ENCODE results near the gene PTTG2.

The PTTG2 gene

DNA sequence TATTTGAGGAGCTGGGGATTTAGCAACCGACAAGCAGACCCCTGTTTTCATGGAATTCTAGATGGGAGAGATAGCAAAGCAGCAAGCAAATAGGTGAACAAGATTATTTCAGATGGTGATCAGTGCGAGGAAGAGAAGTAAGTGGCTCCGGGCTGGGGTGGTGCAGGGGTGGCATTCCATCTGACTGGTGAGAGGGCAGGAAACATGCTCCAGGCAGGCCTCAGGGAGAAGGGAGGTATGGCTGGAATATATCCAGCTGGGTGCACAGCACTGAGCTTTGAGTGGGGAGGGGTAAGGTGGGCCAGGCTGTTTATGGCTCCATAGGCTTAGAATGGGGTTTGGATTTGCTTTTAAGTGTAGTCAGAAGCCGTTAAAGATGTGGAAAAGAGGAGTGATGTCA is 21.2 kb downstream of the PTTG2 start:
- Histone ChIP-seq H3K79me1 (ENCODE audit: low read depth, low read length) (peaks cover 4% of the 10 kb centered on the region), H3K27ac (replicated peaks; ENCODE audit: low read length) (no peak overlapping the region), H3K9ac (ENCODE audit: low read depth, low read length, poor library complexity) (no peak overlapping the region), H3K4ac (ENCODE audit: low read length) (no peak overlapping the region), H2BK12ac (ENCODE audit: low read length) (no peak overlapping the region), H3K14ac (ENCODE audit: low read length) (no peak overlapping the region), H3K36me3 (replicated peaks in 1 of 2; ENCODE audit: control insufficient read depth in 2 of 2, insufficient read depth in 2 of 2, low read length in 2 of 2) (no peaks in the 10 kb centered on the region), H2AK5ac (ENCODE audit: low read depth, low read length) (no peak overlapping the region), H2BK5ac (ENCODE audit: low read length) (no peak overlapping the region), H3K4me3 (ENCODE audit: low read length in 2 of 2) (peak overlapping the region in 1 of 2 donors; percentile 30), H3K4me2 (ENCODE audit: insufficient read depth, low read length, poor library complexity, severe bottlenecking) (no peak overlapping the region), H4K91ac (ENCODE audit: low read depth, low read length, poor library complexity) (no peak overlapping the region), H2BK15ac (ENCODE audit: low read length) (no peak overlapping the region), H2AFZ (ENCODE audit: low read length) (no peak overlapping the region), H3K18ac (ENCODE audit: low read length) (no peak overlapping the region), H2BK120ac (ENCODE audit: low read depth, low read length) (no peak overlapping the region), H3K4me1 (ENCODE audit: control insufficient read depth in 2 of 2, insufficient read depth in 1 of 2, low read depth in 1 of 2, low read length in 2 of 2) (peaks cover 3 to 7% of the 10 kb centered on the region in 2 donors), H4K8ac (ENCODE audit: low read depth, low read length) (no peak overlapping the region), H3K9me3 (replicated peaks in 1 of 2; ENCODE audit: control insufficient read depth in 2 of 2, insufficient read depth in 1 of 2, low read depth in 1 of 2, low read length in 2 of 2) (no peaks in the 10 kb centered on the region), H3K27me3 (ENCODE audit: control insufficient read depth in 3 of 3, insufficient read depth in 3 of 3, low read depth in 1 of 3, low read length in 3 of 3) (no peaks in the 10 kb centered on the region), H3K23ac (ENCODE audit: low read depth, low read length, poor library complexity) (no peak overlapping the region)
- no peak for DNase-seq (ENCODE audit: low spot score)
- no CpG with 5 or more reads among the region's 4 CpGs for WGBS, 2 donors (ENCODE audit: extremely low coverage in 2 of 2, insufficient read length in 2 of 2, insufficient replicate concordance in 1 of 2)

- Histone ChIP-seq H3K27ac (replicated peaks; ENCODE audit: low read length) (no peak overlapping the region), H3K4ac (ENCODE audit: low read length) (no peak overlapping the region), H3K79me1 (ENCODE audit: low read depth, low read length) (peaks cover 6% of the 10 kb centered on the region), H3K23ac (ENCODE audit: low read depth, low read length, poor library complexity) (no peak overlapping the region), H3K4me1 (ENCODE audit: control insufficient read depth in 2 of 2, insufficient read depth in 1 of 2, low read depth in 1 of 2, low read length in 2 of 2) (peaks cover 3 to 7% of the 10 kb centered on the region in 2 donors), H3K18ac (ENCODE audit: low read length) (no peak overlapping the region), H3K9me3 (replicated peaks in 1 of 2; ENCODE audit: control insufficient read depth in 2 of 2, insufficient read depth in 1 of 2, low read depth in 1 of 2, low read length in 2 of 2) (no peaks in the 10 kb centered on the region), H2BK5ac (ENCODE audit: low read length) (no peak overlapping the region), H3K9ac (ENCODE audit: low read depth, low read length, poor library complexity) (no peak overlapping the region), H3K14ac (ENCODE audit: low read length) (no peak overlapping the region), H3K4me2 (ENCODE audit: insufficient read depth, low read length, poor library complexity, severe bottlenecking) (no peak overlapping the region), H4K91ac (ENCODE audit: low read depth, low read length, poor library complexity) (no peak overlapping the region), H2AFZ (ENCODE audit: low read length) (no peak overlapping the region), H3K36me3 (replicated peaks in 1 of 2; ENCODE audit: control insufficient read depth in 2 of 2, insufficient read depth in 2 of 2, low read length in 2 of 2) (no peaks in the 10 kb centered on the region), H2BK12ac (ENCODE audit: low read length) (no peak overlapping the region), H3K4me3 (ENCODE audit: low read length in 2 of 2) (no peak overlapping the region), H2BK120ac (ENCODE audit: low read depth, low read length) (no peak overlapping the region), H2BK15ac (ENCODE audit: low read length) (no peak overlapping the region), H4K8ac (ENCODE audit: low read depth, low read length) (no peak overlapping the region), H3K27me3 (ENCODE audit: control insufficient read depth in 3 of 3, insufficient read depth in 3 of 3, low read depth in 1 of 3, low read length in 3 of 3) (no peaks in the 10 kb centered on the region), H2AK5ac (ENCODE audit: low read depth, low read length) (no peak overlapping the region)
- no CpG with 5 or more reads among the region's 7 CpGs for whole genome bisulfite sequencing, 2 donors (ENCODE audit: extremely low coverage in 2 of 2, insufficient read length in 2 of 2, insufficient replicate concordance in 1 of 2)
- DNase-seq (ENCODE audit: low spot score): no peak
Measured at GRCh38 chr4:37981844-37982720, 21.9 kb downstream of the PTTG2 start.

GRCh38 chr4:37982736-37983135 is 22.5 kb downstream of the PTTG2 start:
- no peak overlapping the region for H3K4me2 ChIP-seq (ENCODE audit: insufficient read depth, low read length, poor library complexity, severe bottlenecking)
- peaks cover 3 to 7% of the 10 kb centered on the region in 2 donors for H3K4me1 ChIP-seq (ENCODE audit: control insufficient read depth in 2 of 2, insufficient read depth in 1 of 2, low read depth in 1 of 2, low read length in 2 of 2)
- H3K14ac ChIP-seq (ENCODE audit: low read length): no peak overlapping the region
- H4K91ac ChIP-seq (ENCODE audit: low read depth, low read length, poor library complexity): no peak overlapping the region
- no peak overlapping the region for H2BK12ac ChIP-seq (ENCODE audit: low read length)
- H3K9me3 ChIP-seq (replicated peaks in 1 of 2; ENCODE audit: control insufficient read depth in 2 of 2, insufficient read depth in 1 of 2, low read depth in 1 of 2, low read length in 2 of 2): no peaks in the 10 kb centered on the region
- WGBS, 2 donors (ENCODE audit: extremely low coverage in 2 of 2, insufficient read length in 2 of 2, insufficient replicate concordance in 1 of 2): no CpG with 5 or more reads among the region's 5 CpGs
- no peak for DNase-seq (ENCODE audit: low spot score)
- no peak overlapping the region for H2BK5ac ChIP-seq (ENCODE audit: low read length)
- H4K8ac ChIP-seq (ENCODE audit: low read depth, low read length): no peak overlapping the region
- H2AFZ ChIP-seq (ENCODE audit: low read length): no peak overlapping the region
- no peak overlapping the region for H2BK120ac ChIP-seq (ENCODE audit: low read depth, low read length)
- H3K9ac ChIP-seq (ENCODE audit: low read depth, low read length, poor library complexity): no peak overlapping the region
- no peaks in the 10 kb centered on the region for H3K27me3 ChIP-seq (ENCODE audit: control insufficient read depth in 3 of 3, insufficient read depth in 3 of 3, low read depth in 1 of 3, low read length in 3 of 3)
- no peak overlapping the region for H3K18ac ChIP-seq (ENCODE audit: low read length)
- no peak overlapping the region for H2BK15ac ChIP-seq (ENCODE audit: low read length)
- no peak overlapping the region for H3K4ac ChIP-seq (ENCODE audit: low read length)
- no peak overlapping the region for H3K23ac ChIP-seq (ENCODE audit: low read depth, low read length, poor library complexity)
- no peak overlapping the region for H3K27ac ChIP-seq (replicated peaks; ENCODE audit: low read length)
- peaks cover 5% of the 10 kb centered on the region for H3K79me1 ChIP-seq (ENCODE audit: low read depth, low read length)
- no peaks in the 10 kb centered on the region for H3K36me3 ChIP-seq (replicated peaks in 1 of 2; ENCODE audit: control insufficient read depth in 2 of 2, insufficient read depth in 2 of 2, low read length in 2 of 2)
- H2AK5ac ChIP-seq (ENCODE audit: low read depth, low read length): no peak overlapping the region
- no peak overlapping the region for H3K4me3 ChIP-seq (ENCODE audit: low read length in 2 of 2)

DNA sequence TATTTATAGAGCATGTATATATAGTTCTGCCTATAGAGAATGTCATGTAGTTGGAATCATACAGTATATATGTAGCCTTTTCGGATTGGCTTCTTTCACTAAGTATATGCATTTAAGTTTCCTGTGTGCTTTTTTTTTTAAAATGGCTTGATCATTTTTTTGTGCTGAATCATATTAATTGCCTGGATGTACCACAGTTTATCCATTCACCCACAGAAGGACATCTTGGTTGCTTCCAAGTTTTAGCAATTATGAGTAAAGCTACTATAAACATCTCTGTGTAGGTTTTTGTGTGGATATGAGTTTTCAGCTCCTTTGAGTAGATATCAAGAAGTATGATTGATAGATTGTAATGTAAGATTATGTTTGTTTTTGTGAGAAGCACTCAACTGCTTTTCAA is 23.8 kb downstream of the PTTG2 start:
- peaks cover 5% of the 10 kb centered on the region for H3K79me1 ChIP-seq (ENCODE audit: low read depth, low read length)
- DNase-seq (ENCODE audit: low spot score): no peak
- no peak overlapping the region for H3K4me2 ChIP-seq (ENCODE audit: insufficient read depth, low read length, poor library complexity, severe bottlenecking)
- no peaks in the 10 kb centered on the region for H3K27me3 ChIP-seq (ENCODE audit: control insufficient read depth in 3 of 3, insufficient read depth in 3 of 3, low read depth in 1 of 3, low read length in 3 of 3)
- H2BK15ac ChIP-seq (ENCODE audit: low read length): no peak overlapping the region
- no CpG with 5 or more reads among the region's 1 CpG for WGBS, 2 donors (ENCODE audit: extremely low coverage in 2 of 2, insufficient read length in 2 of 2, insufficient replicate concordance in 1 of 2)
- H3K14ac ChIP-seq (ENCODE audit: low read length): no peak overlapping the region
- no peak overlapping the region for H3K27ac ChIP-seq (replicated peaks; ENCODE audit: low read length)
- H3K23ac ChIP-seq (ENCODE audit: low read depth, low read length, poor library complexity): no peak overlapping the region
- no peak overlapping the region for H4K91ac ChIP-seq (ENCODE audit: low read depth, low read length, poor library complexity)
- no peak overlapping the region for H4K8ac ChIP-seq (ENCODE audit: low read depth, low read length)
- no peaks in the 10 kb centered on the region for H3K36me3 ChIP-seq (replicated peaks in 1 of 2; ENCODE audit: control insufficient read depth in 2 of 2, insufficient read depth in 2 of 2, low read length in 2 of 2)
- no peak overlapping the region for H3K18ac ChIP-seq (ENCODE audit: low read length)
- no peak overlapping the region for H2BK12ac ChIP-seq (ENCODE audit: low read length)
- H2AK5ac ChIP-seq (ENCODE audit: low read depth, low read length): no peak overlapping the region
- no peak overlapping the region for H3K4ac ChIP-seq (ENCODE audit: low read length)
- no peak overlapping the region for H2BK5ac ChIP-seq (ENCODE audit: low read length)
- H3K9me3 ChIP-seq (replicated peaks in 1 of 2; ENCODE audit: control insufficient read depth in 2 of 2, insufficient read depth in 1 of 2, low read depth in 1 of 2, low read length in 2 of 2): no peaks in the 10 kb centered on the region
- H3K9ac ChIP-seq (ENCODE audit: low read depth, low read length, poor library complexity): no peak overlapping the region
- no peak overlapping the region for H3K4me3 ChIP-seq (ENCODE audit: low read length in 2 of 2)
- no peak overlapping the region for H2AFZ ChIP-seq (ENCODE audit: low read length)
- peaks cover 0 to 6% of the 10 kb centered on the region in 2 donors for H3K4me1 ChIP-seq (ENCODE audit: control insufficient read depth in 2 of 2, insufficient read depth in 1 of 2, low read depth in 1 of 2, low read length in 2 of 2)
- H2BK120ac ChIP-seq (ENCODE audit: low read depth, low read length): no peak overlapping the region

All from neuronal stem cell (in vitro differentiated cells).